HG02678 (cell line): ENCODE data around the gene OPN1MW3.
"Not testable (repeated sequence)": the region's sequence is repeated elsewhere in the genome, so short reads cannot be mapped to it uniquely, and the experiment has no call there.

ENCODE experiments used
- ATAC-seq: cut with Tn5 transposase; IDR thresholded peaks from one replicate; pipeline ENCODE4 v1.9.1; 2021; ENCODE audit warnings: mild to moderate bottlenecking, moderate library complexity; ENCODE audit not compliant: unreplicated experiment

OPN1MW3 gene

DNA sequence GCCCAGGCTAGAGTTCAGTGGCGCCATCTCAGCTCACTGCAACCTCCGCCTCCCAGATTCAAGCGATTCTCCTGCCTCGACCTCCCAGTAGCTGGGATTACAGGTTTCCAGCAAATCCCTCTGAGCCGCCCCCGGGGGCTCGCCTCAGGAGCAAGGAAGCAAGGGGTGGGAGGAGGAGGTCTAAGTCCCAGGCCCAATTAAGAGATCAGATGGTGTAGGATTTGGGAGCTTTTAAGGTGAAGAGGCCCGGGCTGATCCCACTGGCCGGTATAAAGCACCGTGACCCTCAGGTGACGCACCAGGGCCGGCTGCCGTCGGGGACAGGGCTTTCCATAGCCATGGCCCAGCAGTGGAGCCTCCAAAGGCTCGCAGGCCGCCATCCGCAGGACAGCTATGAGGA, at the start of gene OPN1MW3:
TSS of gene OPN1MW3 (plus strand) at position 301 of the 400 bp plus-strand sequence. CDS start at position 339, 38 bp downstream.
- ATAC-seq, result not testable (repeated sequence)

DNA sequence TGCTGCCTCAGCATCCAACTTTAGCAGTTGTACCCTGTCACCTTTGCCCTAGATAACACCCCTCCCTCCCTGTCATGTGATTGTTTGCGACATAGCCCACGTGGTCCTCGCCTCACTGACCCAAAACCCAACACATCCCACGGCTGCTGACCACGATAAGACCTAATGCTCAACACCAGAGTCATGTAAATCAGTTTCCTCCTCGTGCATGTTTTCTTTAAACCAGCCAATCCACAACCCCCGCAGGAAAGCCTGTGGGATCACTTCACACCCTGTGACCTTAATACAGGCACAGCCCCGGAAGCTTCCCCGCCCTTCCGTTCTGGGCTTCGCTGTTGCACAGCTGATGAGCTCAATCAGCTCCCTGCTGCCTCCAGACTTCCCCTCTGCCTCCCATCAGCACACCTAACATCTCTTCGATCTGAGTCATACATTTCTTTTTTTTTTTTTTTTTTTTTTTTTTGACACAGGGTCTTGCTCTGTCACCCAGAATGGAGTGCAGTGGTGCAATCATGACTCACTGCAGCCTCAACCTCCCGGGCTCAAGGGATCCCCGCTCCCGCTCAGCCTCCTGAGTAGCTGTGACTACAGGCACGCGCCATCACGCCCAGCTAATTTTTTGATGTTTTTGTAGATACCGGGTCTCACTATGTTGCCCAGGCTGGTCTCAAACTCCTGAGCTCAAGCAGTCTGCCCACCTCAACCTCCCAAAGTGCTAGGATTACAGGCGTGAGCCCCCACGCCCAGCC, 47.5 kb upstream of the OPN1MW3 start:
- ATAC-seq, result peak; percentile 51

DNA sequence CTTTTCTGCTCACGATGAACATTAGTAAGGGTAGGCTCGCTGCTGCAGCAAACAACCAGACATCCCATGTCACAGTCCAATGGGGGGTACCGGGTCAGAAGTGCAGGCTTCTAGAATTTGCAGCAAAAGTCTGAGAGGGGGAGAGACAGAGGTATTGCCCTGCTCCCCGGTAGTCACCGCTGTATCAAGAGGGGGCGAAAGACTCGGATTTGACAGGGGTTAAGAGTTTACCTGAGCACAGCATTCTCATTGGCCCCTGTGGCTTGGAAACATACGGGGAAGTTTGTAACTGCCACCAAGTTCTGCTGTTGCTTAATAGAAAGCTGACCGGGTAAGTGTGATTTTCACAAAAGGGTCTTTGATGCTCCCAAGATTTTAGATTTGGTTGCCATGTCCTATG, 46.3 kb upstream of the OPN1MW3 start:
- not testable (repeated sequence) for ATAC-seq

DNA sequence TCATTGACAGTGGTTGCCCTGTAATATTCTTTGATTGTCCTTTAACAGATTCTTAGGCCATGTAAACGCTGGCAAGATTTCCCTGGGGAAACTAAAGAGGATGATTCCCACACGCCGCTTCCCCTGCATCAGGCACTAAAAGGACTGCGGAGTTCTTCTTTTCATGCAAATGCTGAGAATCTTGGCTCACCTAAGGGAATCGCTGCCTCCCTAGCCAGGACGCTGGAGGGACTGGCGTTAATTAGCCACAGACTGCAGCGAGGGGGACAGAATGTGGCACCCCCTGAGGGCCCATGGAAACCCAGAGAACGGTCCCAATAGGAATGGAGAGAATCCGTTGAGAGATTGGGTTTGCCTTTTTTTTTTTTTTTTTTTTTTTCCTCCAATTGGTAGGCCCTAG, 45.9 kb upstream of the OPN1MW3 start:
- ATAC-seq, result not testable (repeated sequence)

DNA sequence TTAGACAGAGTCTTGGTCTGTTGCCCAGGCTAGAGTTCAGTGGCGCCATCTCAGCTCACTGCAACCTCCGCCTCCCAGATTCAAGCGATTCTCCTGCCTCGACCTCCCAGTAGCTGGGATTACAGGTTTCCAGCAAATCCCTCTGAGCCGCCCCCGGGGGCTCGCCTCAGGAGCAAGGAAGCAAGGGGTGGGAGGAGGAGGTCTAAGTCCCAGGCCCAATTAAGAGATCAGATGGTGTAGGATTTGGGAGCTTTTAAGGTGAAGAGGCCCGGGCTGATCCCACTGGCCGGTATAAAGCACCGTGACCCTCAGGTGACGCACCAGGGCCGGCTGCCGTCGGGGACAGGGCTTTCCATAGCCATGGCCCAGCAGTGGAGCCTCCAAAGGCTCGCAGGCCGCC, 37.9 kb upstream of the OPN1MW3 start, which contains the start of gene OPN1MW2:
TSS of gene OPN1MW2 (plus strand) at position 301 of the 400 bp plus-strand sequence. CDS start at position 361, 60 bp downstream.
- ATAC-seq, result not testable (repeated sequence)

DNA sequence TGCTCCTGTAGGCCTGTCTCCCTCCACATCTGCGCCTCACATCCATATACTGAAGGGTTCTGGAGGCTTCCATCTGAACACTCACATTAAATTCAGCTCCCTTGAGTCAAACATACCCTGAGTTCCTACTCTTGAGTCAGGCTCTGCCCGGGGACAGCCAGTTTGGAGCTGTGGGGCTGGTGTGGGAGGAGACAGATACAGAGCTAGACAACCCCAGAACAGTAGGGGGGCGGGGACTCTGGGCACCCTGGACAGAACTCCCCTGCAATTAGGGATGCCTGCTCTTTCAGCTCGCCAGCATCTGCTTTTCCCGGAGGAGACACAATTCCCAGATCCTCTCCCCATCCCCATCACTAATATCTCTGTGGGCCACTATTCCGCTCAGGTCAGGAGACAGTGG, 32.1 kb upstream of the OPN1MW3 start:
- ATAC-seq, result not testable (repeated sequence)

DNA sequence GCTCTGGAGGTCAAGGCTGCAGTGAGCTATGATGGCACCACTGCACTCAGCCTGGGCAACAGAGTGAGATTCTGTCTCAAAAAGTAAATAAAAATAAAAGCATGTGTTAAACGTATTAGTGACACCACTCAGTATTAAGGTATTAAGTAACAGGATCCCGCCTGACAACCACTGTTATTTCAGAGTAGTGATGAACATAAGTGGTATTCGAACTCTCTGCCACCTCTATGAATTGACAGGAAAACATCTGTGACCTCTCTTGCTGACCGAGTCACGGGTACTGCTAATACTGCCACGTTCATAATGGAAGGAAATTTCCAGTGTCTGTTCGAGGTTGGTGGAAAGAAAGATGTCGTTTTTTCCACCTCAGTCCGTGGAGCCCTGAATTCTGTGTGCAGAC, 30.7 kb upstream of the OPN1MW3 start:
- not testable (repeated sequence) for ATAC-seq

DNA sequence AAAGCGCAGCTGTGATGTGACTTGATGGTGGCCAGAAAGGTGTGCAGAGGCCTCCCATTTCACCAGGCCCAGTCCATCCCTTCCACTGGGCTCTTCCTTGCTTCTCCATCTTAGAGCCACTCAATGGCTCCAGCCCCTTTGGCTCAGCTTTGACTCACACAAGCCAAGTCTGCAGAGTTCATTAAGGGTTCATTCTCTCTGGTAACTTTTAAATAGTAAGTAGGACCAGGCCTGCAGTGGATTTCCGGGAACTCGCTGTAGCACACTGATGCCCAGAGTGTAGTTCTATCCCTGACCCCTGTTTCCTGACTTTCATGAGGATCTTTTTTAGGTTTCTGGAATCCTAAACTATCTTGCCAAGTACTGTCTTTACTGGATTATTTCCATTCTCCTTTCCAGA, 25.9 kb upstream of the OPN1MW3 start:
- ATAC-seq, result not testable (repeated sequence)

DNA sequence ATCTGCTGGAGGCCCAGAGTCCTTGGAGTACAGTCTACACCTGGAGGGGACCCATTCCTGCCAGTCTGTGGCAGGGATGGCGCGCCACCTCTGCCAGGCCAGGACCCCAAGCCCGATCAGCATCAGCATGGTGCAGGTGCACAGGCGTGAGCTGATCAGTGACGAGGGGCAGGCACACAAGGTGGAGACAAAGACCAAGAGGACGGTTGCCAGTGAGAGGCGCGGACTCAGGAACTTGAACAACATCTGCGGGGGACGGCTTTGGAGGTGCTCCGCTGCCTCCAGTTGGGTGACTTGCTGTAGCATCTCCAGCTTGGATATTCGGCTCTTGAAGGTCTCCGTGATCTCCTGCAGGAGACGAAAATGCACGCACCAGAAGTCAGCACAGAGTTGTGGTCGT, 23.8 kb upstream of the OPN1MW3 start:
- ATAC-seq, result not testable (repeated sequence)

DNA sequence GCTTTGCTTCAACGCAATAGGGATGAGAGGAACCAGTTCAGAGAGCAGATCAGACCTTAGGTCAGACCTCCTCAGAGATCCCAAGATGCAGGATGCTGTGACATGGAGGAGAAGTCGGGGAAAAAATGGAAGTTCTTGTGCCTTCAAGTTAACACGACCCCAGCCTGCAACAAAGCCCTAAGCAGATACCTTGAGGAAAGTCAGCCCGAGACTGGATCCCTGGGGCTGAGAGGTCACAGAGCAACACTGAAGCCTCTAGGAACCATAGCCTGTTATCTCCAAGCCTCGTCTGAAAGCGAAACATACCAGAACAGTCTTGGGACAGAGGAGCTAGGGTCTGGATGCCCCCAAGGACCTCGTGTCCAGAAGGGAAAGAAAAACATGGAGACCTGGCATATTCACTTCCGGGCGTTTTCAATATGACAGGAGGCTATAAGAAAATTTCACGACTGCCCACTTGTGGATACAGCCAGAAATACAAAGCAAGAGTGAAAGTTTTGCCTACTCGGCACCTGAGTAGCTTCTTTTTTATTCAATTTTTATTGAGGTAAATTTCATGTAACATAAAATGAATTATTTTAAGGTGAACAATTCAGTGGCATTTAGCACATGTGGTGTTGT, 18.3 kb upstream of the OPN1MW3 start:
- ATAC-seq, result not testable (repeated sequence)

DNA sequence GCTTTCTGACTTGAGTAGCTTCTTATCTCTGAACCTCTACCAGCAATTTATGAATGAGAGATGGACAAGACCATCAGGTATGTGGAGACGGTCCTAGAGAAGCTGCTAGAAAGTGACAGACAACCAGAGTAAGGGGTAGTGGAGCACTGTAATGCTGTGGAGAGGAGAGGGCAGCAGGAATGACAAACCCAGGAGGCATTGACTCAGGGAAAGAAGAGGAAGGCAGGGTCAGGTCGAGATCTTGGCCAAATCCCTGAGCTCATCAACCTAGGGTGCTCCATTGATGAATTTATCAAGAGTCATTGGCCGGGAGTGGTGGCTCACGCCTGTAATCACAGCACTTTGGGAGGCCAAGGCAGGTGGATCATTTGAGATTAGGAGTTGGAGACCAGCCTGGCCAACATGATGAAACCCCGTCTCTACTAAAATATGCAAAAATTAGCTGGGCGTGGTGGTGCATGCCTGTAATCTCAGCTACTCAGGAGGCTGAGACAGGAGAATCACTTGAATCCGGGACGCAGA, 17.3 kb upstream of the OPN1MW3 start:
- ATAC-seq, result not testable (repeated sequence)

DNA sequence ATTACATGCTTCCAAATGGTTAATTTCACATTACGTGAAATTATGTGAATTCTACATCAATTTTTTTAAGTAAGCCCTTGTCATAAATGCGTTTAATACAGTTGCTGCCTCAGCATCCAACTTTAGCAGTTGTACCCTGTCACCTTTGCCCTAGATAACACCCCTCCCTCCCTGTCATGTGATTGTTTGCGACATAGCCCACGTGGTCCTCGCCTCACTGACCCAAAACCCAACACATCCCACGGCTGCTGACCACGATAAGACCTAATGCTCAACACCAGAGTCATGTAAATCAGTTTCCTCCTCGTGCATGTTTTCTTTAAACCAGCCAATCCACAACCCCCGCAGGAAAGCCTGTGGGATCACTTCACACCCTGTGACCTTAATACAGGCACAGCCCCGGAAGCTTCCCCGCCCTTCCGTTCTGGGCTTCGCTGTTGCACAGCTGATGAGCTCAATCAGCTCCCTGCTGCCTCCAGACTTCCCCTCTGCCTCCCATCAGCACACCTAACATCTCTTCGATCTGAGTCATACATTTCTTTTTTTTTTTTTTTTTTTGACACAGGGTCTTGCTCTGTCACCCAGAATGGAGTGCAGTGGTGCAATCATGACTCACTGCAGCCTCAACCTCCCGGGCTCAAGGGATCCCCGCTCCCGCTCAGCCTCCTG, 9.9 kb upstream of the OPN1MW3 start:
- not testable (repeated sequence) for ATAC-seq

DNA sequence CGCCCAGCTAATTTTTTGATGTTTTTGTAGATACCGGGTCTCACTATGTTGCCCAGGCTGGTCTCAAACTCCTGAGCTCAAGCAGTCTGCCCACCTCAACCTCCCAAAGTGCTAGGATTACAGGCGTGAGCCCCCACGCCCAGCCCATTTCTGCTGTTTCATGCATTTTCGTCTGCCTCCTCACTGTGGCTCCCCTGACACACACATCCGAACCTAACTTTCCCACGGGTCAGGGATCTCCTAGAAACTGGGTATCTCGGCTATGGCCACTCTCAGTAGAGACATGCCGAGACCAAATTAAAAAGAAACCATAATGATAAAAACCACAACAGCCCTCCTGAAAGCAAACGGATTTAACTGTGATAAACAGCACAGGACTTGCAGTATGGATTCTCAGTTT, 9.3 kb upstream of the OPN1MW3 start:
- not testable (repeated sequence) for ATAC-seq

DNA sequence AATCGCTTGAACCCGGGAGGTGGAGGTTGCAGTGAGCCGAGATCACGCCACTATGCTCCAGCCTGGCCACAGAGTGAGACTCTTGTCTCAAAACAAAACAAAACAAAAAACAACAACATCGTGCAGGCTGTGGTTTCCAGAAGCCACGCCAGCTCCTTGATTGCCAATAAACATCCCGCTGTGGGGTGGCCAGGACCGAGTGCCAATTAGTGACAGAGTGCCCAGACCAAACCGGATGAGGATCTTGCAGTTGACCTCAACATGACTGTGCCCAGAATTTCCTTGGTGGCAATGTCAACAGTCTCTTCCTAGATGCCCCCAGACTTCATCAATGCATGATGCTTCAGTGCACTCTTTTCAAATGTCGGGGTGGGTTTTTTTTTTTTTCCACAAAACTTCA, 1.3 kb downstream of the OPN1MW3 start:
- ATAC-seq, result not testable (repeated sequence)

DNA sequence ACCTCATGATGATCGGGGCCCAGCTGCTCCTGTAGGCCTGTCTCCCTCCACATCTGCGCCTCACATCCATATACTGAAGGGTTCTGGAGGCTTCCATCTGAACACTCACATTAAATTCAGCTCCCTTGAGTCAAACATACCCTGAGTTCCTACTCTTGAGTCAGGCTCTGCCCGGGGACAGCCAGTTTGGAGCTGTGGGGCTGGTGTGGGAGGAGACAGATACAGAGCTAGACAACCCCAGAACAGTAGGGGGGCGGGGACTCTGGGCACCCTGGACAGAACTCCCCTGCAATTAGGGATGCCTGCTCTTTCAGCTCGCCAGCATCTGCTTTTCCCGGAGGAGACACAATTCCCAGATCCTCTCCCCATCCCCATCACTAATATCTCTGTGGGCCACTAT, 5.7 kb downstream of the OPN1MW3 start:
- not testable (repeated sequence) for ATAC-seq

DNA sequence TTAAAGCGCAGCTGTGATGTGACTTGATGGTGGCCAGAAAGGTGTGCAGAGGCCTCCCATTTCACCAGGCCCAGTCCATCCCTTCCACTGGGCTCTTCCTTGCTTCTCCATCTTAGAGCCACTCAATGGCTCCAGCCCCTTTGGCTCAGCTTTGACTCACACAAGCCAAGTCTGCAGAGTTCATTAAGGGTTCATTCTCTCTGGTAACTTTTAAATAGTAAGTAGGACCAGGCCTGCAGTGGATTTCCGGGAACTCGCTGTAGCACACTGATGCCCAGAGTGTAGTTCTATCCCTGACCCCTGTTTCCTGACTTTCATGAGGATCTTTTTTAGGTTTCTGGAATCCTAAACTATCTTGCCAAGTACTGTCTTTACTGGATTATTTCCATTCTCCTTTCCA, 11.9 kb downstream of the OPN1MW3 start:
- not testable (repeated sequence) for ATAC-seq

DNA sequence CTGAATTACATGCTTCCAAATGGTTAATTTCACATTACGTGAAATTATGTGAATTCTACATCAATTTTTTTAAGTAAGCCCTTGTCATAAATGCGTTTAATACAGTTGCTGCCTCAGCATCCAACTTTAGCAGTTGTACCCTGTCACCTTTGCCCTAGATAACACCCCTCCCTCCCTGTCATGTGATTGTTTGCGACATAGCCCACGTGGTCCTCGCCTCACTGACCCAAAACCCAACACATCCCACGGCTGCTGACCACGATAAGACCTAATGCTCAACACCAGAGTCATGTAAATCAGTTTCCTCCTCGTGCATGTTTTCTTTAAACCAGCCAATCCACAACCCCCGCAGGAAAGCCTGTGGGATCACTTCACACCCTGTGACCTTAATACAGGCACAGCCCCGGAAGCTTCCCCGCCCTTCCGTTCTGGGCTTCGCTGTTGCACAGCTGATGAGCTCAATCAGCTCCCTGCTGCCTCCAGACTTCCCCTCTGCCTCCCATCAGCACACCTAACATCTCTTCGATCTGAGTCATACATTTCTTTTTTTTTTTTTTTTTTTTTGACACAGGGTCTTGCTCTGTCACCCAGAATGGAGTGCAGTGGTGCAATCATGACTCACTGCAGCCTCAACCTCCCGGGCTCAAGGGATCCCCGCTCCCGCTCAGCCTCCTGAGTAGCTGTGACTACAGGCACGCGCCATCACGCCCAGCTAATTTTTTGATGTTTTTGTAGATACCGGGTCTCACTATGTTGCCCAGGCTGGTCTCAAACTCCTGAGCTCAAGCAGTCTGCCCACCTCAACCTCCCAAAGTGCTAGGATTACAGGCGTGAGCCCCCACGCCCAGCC, 27.3 kb downstream of the OPN1MW3 start:
- ATAC-seq, result not testable (repeated sequence)

DNA sequence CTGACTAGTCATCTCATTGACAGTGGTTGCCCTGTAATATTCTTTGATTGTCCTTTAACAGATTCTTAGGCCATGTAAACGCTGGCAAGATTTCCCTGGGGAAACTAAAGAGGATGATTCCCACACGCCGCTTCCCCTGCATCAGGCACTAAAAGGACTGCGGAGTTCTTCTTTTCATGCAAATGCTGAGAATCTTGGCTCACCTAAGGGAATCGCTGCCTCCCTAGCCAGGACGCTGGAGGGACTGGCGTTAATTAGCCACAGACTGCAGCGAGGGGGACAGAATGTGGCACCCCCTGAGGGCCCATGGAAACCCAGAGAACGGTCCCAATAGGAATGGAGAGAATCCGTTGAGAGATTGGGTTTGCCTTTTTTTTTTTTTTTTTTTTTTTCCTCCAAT, 29.0 kb downstream of the OPN1MW3 start:
- not testable (repeated sequence) for ATAC-seq

DNA sequence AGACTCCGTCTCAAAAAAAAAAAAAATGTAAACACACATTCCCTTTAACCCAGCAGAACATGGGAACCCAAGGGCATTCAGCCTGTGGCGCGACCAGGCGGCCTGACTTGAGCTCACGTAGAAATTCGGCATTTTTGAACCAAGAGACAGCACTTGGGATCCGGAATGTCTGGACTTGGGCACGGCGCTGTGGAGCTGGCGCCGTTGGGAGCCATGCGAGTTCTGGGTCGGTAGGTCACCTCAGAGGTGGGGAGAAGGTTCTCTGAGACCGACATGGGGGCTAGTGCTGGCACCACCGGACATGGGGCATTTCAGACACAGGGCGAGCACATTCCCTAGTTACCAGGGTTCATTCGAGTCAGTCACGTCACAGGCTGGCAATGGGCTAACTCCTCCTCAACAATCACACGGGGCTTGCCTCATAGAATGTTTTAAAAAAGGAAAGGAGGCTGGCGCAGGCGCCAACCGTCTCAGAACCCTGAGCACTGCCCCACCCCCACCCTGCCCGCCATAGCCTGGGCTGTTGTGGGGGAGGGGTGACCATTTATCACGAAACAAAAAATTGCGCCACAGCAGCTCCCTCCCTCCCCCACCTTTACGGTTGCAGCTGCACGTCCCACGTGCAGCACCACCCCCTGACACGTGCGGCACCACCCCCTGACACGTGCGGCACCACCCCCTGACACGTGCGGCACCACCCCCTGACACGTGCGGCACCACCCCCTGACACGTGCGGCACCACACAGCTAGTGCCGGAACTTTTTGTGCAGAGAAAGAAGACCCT, 37.6 kb downstream of the OPN1MW3 start, which contains the start of gene TEX28:
TSS of gene TEX28 (minus strand) at position 334 of the 784 bp plus-strand sequence. CDS start 3,007 bp downstream, outside the sequence.
- no peak for ATAC-seq
